ENCODE data around the gene ZFPM1.

DNA sequence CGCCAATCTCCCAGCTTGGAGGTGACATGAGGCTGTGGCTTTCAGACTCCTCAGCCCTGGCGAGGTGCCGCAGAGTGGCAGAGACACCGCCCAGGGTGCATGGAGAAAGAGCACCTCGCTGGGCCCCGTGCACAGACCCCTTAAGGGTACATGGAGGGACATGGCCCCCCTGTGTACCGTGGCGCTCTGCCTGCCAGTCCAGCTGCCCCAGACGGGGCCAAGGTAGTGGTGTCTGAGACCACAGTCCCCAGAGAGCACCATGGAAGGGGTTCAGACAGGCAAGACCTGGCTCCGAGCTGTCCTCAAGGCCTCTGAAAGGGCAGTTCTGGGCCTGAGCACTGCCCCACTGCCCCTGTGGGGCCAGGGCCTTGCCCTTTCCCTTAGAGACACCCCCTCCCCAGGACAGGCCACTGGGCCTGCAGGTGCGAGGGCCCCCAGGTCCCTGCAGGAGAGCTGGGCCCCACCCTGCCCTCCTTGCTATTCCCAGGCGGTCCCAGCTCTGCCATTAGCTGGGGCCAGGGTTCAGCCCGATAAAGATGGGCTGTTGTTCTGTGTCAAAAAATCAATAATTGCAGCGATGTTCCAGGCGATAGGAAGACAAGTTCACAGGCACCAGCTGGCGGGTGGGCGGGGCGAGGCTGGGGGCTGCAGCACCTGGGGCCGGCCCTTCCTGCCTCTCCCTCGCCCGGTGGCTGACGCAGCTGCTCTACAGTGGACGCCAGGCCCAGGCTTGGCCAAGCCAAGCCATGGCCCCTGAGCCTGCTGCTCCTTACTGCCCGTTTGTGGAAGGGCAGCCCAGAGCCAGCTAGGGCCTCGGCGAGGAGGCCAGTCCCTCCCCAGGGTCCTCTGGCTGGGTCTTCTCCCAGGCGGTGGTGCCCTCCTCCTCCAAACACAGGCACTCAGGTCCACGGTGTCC lies 51.7 kb downstream of the ZFPM1 start:
- no peak for TF ChIP-seq ZFX (IDR thresholded peaks at IDR 0.05)
- TF ChIP-seq, protein P1, sequence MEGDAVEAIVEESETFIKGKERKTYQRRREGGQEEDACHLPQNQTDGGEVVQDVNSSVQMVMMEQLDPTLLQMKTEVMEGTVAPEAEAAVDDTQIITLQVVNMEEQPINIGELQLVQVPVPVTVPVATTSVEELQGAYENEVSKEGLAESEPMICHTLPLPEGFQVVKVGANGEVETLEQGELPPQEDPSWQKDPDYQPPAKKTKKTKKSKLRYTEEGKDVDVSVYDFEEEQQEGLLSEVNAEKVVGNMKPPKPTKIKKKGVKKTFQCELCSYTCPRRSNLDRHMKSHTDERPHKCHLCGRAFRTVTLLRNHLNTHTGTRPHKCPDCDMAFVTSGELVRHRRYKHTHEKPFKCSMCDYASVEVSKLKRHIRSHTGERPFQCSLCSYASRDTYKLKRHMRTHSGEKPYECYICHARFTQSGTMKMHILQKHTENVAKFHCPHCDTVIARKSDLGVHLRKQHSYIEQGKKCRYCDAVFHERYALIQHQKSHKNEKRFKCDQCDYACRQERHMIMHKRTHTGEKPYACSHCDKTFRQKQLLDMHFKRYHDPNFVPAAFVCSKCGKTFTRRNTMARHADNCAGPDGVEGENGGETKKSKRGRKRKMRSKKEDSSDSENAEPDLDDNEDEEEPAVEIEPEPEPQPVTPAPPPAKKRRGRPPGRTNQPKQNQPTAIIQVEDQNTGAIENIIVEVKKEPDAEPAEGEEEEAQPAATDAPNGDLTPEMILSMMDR (conservative IDR thresholded peaks at IDR 0.05): no peak
